ENCODE measurements around the gene MED26. TPM values are rescaled to one million over a fixed set of nuclear protein-coding genes. Genes with fewer than 3 reads are reported as not detected.

Gene MED26
- total RNA-seq, 1 donor from 2014 or later = 7.3 TPM

GRCh38 chr19:16599655-16600346 is 28.2 kb downstream of the MED26 start:
- no peak for TF ChIP-seq CTCF (conservative IDR thresholded peaks at IDR 0.05; ENCODE audit: low read depth, low read length)
- H3K4me3 ChIP-seq (ENCODE audit: low read depth, low read length) = no peak overlapping the region
- DNase-seq (ENCODE audit: low read depth) = no peak

- TF ChIP-seq CTCF (conservative IDR thresholded peaks at IDR 0.05; ENCODE audit: low read depth, low read length) = no peak
- no peak overlapping the region for H3K4me3 ChIP-seq (ENCODE audit: low read depth, low read length)
- DNase-seq (ENCODE audit: low read depth) = no peak
Measured at GRCh38 chr19:16598848-16599247, 29.2 kb downstream of the MED26 start.

- TF ChIP-seq CTCF (conservative IDR thresholded peaks at IDR 0.05; ENCODE audit: low read depth, low read length) = no peak
- DNase-seq (ENCODE audit: low read depth) = no peak
- H3K4me3 ChIP-seq (ENCODE audit: low read depth, low read length) = no peak overlapping the region
Measured at GRCh38 chr19:16596399-16596798, 31.6 kb downstream of the MED26 start.

GRCh38 chr19:16595097-16595496 is 32.9 kb downstream of the MED26 start:
- no peak overlapping the region for H3K4me3 ChIP-seq (ENCODE audit: low read depth, low read length)
- TF ChIP-seq CTCF (conservative IDR thresholded peaks at IDR 0.05; ENCODE audit: low read depth, low read length) = no peak
- no peak for DNase-seq (ENCODE audit: low read depth)

DNA sequence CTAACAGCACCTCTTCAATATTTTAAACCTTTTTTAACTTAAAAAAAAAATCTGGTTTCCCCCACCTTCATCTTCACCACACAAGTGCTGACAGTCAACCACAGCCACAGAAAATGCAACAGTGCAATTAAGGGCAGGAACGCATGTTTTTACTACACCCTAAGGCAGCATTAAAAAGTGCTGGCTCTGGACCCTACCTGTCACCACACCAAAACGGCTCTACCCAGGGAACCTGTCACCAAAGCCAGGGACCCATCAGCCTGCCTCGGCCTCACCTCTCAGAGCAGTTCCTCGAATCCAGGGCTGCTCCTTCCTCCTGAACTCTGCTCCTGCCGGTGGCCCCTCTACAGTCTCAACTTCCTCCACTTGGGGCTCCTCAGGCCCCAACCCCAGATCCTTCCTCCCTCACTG is 33.3 kb downstream of the MED26 start:
- no peak overlapping the region for H3K4me3 ChIP-seq (ENCODE audit: low read depth, low read length)
- TF ChIP-seq CTCF (conservative IDR thresholded peaks at IDR 0.05; ENCODE audit: low read depth, low read length) = no peak

GRCh38 chr19:16594131-16594586 is 33.8 kb downstream of the MED26 start:
- no peak for DNase-seq (ENCODE audit: low read depth)
- TF ChIP-seq CTCF (conservative IDR thresholded peaks at IDR 0.05; ENCODE audit: low read depth, low read length) = no peak
- no peak overlapping the region for H3K4me3 ChIP-seq (ENCODE audit: low read depth, low read length)

More for the DNA sequence above, 33.3 kb downstream of the MED26 start:
- no peak for DNase-seq (ENCODE audit: low read depth)

- no peak for TF ChIP-seq CTCF (conservative IDR thresholded peaks at IDR 0.05; ENCODE audit: low read depth, low read length)
Measured at GRCh38 chr19:16593181-16593580, 34.8 kb downstream of the MED26 start.

More at GRCh38 chr19:16593181-16593580, 34.8 kb downstream of the MED26 start:
- no peak for DNase-seq (ENCODE audit: low read depth)
- H3K4me3 ChIP-seq (ENCODE audit: low read depth, low read length) = no peak overlapping the region
